ENCODE results near the gene HYAL2.
"Not testable (repeated sequence)": the region's sequence is repeated elsewhere in the genome, so short reads cannot be mapped to it uniquely, and the experiment has no call there.

Gene HYAL2

DNA sequence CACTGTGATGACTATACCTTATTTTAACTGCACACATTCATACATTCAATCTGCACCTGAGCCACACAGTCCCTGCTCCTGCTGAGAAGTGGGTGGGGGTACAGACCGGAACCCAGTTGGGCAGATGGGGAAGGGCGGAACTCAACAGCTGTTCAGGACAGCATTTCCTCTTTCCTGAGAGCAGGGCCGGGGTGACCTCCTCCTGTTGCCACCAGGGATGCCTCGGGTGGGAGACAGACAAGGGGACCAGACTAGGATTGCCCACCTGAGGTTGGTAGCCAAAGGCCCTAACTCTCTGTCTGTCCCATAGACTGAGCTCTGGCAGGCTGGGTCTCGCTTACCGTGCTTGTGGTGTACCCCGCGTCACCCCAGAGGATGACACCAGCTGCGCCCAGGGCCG is 3.9 kb downstream of the HYAL2 start:
- Histone ChIP-seq H3K9ac (ENCODE audit: low read depth, low read length) (no peak overlapping the region), H3K36me3 (ENCODE audit: control insufficient read depth, insufficient read depth, low read length) (peaks cover 40% of the 10 kb centered on the region), H3K27me3 (ENCODE audit: control insufficient read depth, insufficient read depth, low read length) (no peaks in the 10 kb centered on the region), H3K4me1 (ENCODE audit: control insufficient read depth, insufficient read depth, low read length) (peaks cover 17% of the 10 kb centered on the region), H3K9me3 (ENCODE audit: control insufficient read depth, insufficient read depth, low read length) (no peaks in the 10 kb centered on the region), H3K4me3 (ENCODE audit: low read depth, low read length) (no peak overlapping the region), H3K27ac (ENCODE audit: low read depth, low read length) (no peak overlapping the region)

DNA sequence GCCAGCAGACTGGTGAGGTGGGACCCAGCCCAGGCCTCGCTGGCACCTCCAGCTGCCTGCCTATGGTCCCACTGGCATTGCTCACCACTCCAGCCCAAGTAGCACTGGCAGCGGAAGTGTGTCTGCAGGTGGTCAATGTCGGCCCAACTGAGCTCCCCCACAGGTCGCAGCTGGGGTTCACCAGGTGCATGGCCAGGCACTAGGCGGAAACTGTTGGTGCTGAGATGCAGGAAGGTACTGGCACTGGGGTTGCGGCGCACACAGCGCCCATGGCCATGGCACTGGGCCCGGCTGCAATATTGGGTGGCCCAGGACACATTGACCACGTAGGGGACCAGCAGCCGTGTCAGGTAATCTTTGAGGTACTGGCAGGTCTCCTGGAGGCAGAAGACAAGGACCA is 4.4 kb downstream of the HYAL2 start:
- no peak overlapping the region for H3K27ac ChIP-seq (ENCODE audit: low read depth, low read length)
- H3K27me3 ChIP-seq (ENCODE audit: control insufficient read depth, insufficient read depth, low read length): no peaks in the 10 kb centered on the region
- peaks cover 40% of the 10 kb centered on the region for H3K36me3 ChIP-seq (ENCODE audit: control insufficient read depth, insufficient read depth, low read length)
- H3K4me1 ChIP-seq (ENCODE audit: control insufficient read depth, insufficient read depth, low read length): peaks cover 15% of the 10 kb centered on the region
- H3K9ac ChIP-seq (ENCODE audit: low read depth, low read length): no peak overlapping the region
- no peak overlapping the region for H3K4me3 ChIP-seq (ENCODE audit: low read depth, low read length)
- H3K9me3 ChIP-seq (ENCODE audit: control insufficient read depth, insufficient read depth, low read length): no peaks in the 10 kb centered on the region

DNA sequence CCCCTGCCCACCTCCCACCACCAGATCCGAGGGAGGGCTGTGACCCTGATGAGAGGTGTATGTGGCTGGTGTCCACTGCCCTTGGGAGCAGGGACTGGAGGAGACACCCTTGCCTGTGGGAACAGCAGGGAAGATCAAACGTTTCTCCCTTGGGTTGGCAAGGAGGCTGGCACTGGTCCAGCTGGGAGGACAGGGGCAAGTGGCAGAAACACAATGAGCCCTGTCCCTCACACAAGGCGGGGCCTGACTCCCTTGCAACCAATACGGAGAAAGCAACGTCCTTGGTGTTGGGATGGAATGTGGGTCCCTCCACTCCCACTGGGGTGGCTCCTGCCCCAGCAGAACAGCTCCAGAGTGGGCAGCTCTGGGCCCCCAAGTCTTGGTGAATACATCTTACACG is 5.2 kb downstream of the HYAL2 start:
- Histone ChIP-seq H3K27me3 (ENCODE audit: control insufficient read depth, insufficient read depth, low read length) (no peaks in the 10 kb centered on the region), H3K36me3 (ENCODE audit: control insufficient read depth, insufficient read depth, low read length) (peaks cover 40% of the 10 kb centered on the region), H3K9ac (ENCODE audit: low read depth, low read length) (no peak overlapping the region), H3K4me1 (ENCODE audit: control insufficient read depth, insufficient read depth, low read length) (peaks cover 9% of the 10 kb centered on the region; the same call in 1 of the 2 replicates), H3K9me3 (ENCODE audit: control insufficient read depth, insufficient read depth, low read length) (no peaks in the 10 kb centered on the region), H3K27ac (ENCODE audit: low read depth, low read length) (peak overlapping the region; percentile 5), H3K4me3 (ENCODE audit: low read depth, low read length) (no peak overlapping the region)

DNA sequence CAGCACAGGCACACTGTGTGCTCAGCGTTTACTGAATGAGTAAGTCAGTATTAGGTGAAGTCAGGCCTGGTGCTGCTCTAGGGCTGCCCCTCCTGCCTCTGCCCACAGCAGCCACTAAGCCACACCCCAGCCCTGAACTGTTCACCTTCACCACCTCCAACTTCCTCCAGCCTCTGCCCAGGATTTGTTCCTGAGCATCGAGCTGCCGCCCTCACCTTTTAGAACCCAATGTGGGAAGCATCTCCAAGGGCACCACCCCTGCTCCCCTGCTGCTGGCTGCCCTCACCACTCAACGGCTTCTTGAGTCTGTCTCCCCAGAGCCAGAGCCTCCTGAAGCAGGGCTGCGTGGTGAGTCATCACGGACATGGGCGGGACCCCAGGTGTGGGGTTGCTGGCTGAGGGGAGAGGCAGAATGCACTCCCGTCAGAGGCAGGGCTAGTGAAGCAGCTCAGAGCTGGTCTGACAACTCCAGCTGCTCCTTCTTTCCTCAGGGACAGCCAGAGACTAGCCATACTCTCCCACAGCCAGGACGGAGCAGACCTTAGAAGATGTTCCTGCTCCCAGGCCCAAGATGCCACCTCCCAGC is 5.8 kb downstream of the HYAL2 start:
- Histone ChIP-seq H3K27me3 (ENCODE audit: control insufficient read depth, insufficient read depth, low read length) (no peaks in the 10 kb centered on the region), H3K9ac (ENCODE audit: low read depth, low read length) (no peak overlapping the region), H3K4me1 (ENCODE audit: control insufficient read depth, insufficient read depth, low read length) (peaks cover 9% of the 10 kb centered on the region; the same call in 1 of the 2 replicates), H3K27ac (ENCODE audit: low read depth, low read length) (peak overlapping the region; percentile 5), H3K9me3 (ENCODE audit: control insufficient read depth, insufficient read depth, low read length) (no peaks in the 10 kb centered on the region), H3K4me3 (ENCODE audit: low read depth, low read length) (no peak overlapping the region), H3K36me3 (ENCODE audit: control insufficient read depth, insufficient read depth, low read length) (peaks cover 40% of the 10 kb centered on the region)

DNA sequence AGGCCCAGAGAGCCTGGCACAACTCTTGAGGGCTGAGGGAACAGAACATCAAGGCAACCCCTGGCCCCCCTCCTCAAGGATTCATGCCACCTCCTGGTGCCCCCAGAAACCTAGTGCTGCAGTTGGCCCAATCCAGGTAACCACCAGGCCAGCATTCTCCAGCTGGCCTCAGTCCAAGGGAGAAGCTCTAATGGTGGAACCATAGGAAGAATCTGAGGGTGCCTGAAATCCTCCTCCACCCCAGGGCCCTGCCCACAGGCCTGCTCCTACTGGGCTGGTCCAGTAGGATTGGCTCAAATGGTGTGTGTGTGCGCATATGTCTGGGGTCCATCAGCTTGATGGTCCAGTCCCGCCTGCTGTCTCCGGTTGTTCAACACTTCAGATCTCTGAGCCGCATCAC is 7.7 kb downstream of the HYAL2 start:
- Histone ChIP-seq H3K4me1 (ENCODE audit: control insufficient read depth, insufficient read depth, low read length) (no peaks in the 10 kb centered on the region), H3K9me3 (ENCODE audit: control insufficient read depth, insufficient read depth, low read length) (no peaks in the 10 kb centered on the region), H3K36me3 (ENCODE audit: control insufficient read depth, insufficient read depth, low read length) (peaks cover 36% of the 10 kb centered on the region), H3K27ac (ENCODE audit: low read depth, low read length) (no peak overlapping the region), H3K27me3 (ENCODE audit: control insufficient read depth, insufficient read depth, low read length) (no peaks in the 10 kb centered on the region), H3K9ac (ENCODE audit: low read depth, low read length) (no peak overlapping the region), H3K4me3 (ENCODE audit: low read depth, low read length) (no peak overlapping the region)

DNA sequence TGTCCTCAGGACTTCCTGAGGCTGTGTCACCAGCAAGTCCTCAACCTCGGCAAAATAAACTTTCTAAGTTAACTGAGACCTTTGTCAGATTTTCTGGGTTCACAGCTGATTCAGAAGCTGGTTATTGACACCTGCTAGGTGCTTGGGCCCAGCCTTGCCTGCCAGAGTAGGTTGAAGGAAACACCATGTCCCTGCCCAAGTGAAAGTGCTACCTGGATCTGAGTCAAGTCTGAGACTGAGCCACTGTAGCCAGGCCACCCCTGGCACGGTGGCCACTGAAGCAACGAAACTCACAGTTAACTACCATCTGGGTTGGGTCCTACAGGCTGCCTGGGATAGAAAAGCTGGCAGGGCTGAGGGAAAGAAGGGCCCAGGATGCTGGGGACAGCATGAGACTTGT is 8.2 kb downstream of the HYAL2 start:
- Histone ChIP-seq H3K27me3 (ENCODE audit: control insufficient read depth, insufficient read depth, low read length) (no peaks in the 10 kb centered on the region), H3K27ac (ENCODE audit: low read depth, low read length) (no peak overlapping the region), H3K4me1 (ENCODE audit: control insufficient read depth, insufficient read depth, low read length) (no peaks in the 10 kb centered on the region), H3K9me3 (ENCODE audit: control insufficient read depth, insufficient read depth, low read length) (no peaks in the 10 kb centered on the region), H3K36me3 (ENCODE audit: control insufficient read depth, insufficient read depth, low read length) (peaks cover 31% of the 10 kb centered on the region), H3K9ac (ENCODE audit: low read depth, low read length) (no peak overlapping the region), H3K4me3 (ENCODE audit: low read depth, low read length) (no peak overlapping the region)

DNA sequence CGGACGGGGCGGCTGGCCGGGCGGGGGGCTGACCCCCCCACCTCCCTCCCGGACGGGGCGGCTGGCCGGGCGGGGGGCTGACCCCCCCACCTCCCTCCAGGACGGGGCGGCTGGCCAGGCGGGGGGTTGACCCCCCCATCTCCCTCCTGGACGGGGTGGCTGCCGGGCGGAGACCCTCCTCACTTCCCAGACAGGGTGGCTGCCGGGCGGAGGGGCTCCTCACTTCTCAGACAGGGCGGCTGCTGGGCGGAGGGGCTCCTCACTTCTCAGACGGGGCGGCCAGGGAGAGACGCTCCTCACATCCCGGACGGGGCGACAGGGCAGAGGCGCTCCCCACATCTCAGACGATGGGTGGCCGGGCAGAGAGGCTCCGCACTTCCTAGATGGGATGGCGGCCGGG is 10.5 kb downstream of the HYAL2 start:
- H3K27ac ChIP-seq (ENCODE audit: low read depth, low read length); H3K9ac ChIP-seq (ENCODE audit: low read depth, low read length); H3K4me3 ChIP-seq (ENCODE audit: low read depth, low read length); H3K9me3 ChIP-seq (ENCODE audit: control insufficient read depth, insufficient read depth, low read length); H3K27me3 ChIP-seq (ENCODE audit: control insufficient read depth, insufficient read depth, low read length); H3K4me1 ChIP-seq (ENCODE audit: control insufficient read depth, insufficient read depth, low read length); H3K36me3 ChIP-seq (ENCODE audit: control insufficient read depth, insufficient read depth, low read length): not testable (repeated sequence)

DNA sequence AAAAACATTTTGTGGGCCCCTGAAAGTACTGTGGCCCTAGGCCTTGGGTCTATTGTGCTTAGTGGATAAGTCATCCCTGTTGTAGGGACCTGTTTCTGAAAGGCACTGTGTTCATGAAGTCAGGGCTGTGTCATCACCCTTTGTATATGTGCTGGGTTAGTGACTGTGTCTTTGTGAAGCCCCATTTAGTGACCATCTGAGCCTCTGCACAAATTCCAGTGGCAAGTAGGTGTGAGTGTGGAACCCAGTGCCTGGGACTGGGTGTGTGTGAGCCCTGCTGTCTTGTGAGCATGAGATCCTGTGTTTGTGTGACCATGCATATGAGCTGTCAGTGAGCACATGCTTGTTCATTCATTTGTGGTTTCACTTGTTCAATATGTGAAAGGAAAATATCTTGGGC is 17.9 kb downstream of the HYAL2 start:
- Histone ChIP-seq H3K4me3 (ENCODE audit: low read depth, low read length) (no peak overlapping the region), H3K4me1 (ENCODE audit: control insufficient read depth, insufficient read depth, low read length) (peaks cover 4% of the 10 kb centered on the region; the same call in 1 of the 2 replicates), H3K36me3 (ENCODE audit: control insufficient read depth, insufficient read depth, low read length) (no peaks in the 10 kb centered on the region), H3K9me3 (ENCODE audit: control insufficient read depth, insufficient read depth, low read length) (peaks cover 9% of the 10 kb centered on the region), H3K9ac (ENCODE audit: low read depth, low read length) (no peak overlapping the region), H3K27me3 (ENCODE audit: control insufficient read depth, insufficient read depth, low read length) (no peaks in the 10 kb centered on the region), H3K27ac (ENCODE audit: low read depth, low read length) (no peak overlapping the region)

DNA sequence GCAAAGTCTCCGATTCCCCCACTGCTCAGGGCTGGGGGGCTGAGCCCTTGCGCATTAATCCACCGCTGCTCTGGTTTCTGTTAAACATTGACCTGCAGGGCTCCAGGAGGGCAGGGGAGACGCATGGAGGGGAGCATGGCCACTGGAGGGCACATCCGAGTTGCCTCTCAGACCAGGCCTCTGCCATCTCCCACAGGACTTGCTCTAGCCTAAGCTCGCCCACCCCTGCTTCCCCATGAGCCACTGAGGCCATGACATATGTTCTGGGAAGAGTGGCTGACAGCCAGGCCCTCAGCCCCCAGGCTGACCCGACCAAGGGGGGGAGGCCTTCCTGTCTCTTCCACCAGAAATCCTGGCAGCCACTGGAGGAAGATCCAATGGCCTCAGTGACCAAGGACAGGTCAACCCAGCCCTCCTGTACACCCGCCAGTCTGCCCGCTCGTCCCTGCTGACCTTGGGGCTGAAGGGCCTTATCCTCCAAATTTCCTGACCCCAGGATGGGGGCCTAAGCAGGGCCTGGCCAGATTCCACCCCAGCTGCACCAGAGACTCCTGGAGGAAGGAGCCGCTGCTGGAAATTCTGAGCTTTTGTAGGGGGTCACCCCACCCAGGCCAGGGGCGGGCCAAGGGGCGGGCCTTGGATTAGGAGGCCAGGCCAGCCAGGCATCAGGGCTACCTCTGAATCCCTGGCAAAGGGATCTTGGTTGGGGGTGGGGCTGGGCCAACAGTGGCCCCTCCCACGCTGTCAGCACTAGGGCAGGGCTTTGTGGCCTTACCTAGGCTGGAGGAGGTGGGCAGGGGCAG is 19.3 kb downstream of the HYAL2 start, which contains the start of gene HYAL1:
TSS of gene HYAL1 (minus strand) at position 562 of the 803 bp plus-strand sequence. CDS start 618 bp downstream, outside the sequence.
- Histone ChIP-seq H3K9ac (ENCODE audit: low read depth, low read length) (no peak within 1 kb of the TSS), H3K4me1 (ENCODE audit: control insufficient read depth, insufficient read depth, low read length) (peaks cover 5% of the 10 kb centered on the region; the same call in 1 of the 2 replicates), H3K4me3 (ENCODE audit: low read depth, low read length) (no peak within 1 kb of the TSS), H3K36me3 (ENCODE audit: control insufficient read depth, insufficient read depth, low read length) (no peaks in the 10 kb centered on the region), H3K9me3 (ENCODE audit: control insufficient read depth, insufficient read depth, low read length) (peaks cover 9% of the 10 kb centered on the region), H3K27me3 (ENCODE audit: control insufficient read depth, insufficient read depth, low read length) (no peaks in the 10 kb centered on the region), H3K27ac (ENCODE audit: low read depth, low read length) (peak within 1 kb of the TSS; percentile 21)

DNA sequence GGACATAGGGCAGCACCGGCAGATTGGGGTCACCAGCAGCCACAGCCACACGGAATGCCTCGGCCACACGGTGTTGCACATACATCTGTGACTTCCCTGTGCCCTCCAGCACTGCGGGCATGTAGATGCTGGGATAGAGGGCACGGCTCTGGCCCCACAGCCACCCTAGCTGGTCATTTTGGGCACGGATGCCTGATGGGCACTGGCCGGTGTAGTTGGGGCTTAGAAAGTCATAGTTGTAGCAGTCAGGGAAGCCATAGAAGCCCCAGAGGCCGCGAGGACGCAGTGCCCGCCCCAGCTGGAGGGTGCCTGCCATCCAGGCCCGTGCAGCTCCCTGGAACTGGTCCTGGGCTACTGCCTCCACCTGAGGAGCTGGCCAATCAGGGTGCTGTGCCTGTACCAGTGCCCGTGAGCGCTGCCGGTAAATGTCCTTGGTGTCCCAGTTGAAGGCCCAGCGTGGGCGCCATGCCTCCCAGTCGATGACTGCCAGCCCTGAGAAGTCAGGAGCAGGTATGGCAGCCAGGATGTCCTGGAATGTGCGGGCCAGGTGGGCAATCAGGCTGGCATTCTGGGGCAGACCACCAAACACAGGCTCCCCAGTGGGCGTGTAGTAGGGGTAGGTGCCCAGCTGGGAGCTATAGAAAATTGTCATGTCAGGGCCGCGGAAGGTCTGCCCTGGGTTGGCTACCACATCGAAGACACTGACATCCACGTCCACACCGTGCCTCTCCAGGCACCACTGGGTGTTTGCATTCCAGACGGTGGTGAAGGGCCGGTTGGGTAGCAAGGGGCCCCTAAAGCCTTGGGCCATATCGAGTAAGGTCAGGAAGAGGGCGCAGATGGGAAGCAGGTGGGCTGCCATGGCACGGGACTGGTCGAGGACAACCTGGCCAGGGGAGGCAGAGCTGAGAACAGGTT is 20.2 kb downstream of the HYAL2 start:
- Histone ChIP-seq H3K4me1 (ENCODE audit: control insufficient read depth, insufficient read depth, low read length) (peaks cover 5% of the 10 kb centered on the region; the same call in 1 of the 2 replicates), H3K27ac (ENCODE audit: low read depth, low read length) (no peak overlapping the region), H3K4me3 (ENCODE audit: low read depth, low read length) (no peak overlapping the region)

More for the DNA sequence above, 20.2 kb downstream of the HYAL2 start:
- H3K9me3 ChIP-seq (ENCODE audit: control insufficient read depth, insufficient read depth, low read length): peaks cover 6% of the 10 kb centered on the region
- H3K9ac ChIP-seq (ENCODE audit: low read depth, low read length): no peak overlapping the region
- H3K27me3 ChIP-seq (ENCODE audit: control insufficient read depth, insufficient read depth, low read length): no peaks in the 10 kb centered on the region
- H3K36me3 ChIP-seq (ENCODE audit: control insufficient read depth, insufficient read depth, low read length): no peaks in the 10 kb centered on the region

Data from HUES48 (cell line).